ENCODE data around the gene NXPH1.

DNA sequence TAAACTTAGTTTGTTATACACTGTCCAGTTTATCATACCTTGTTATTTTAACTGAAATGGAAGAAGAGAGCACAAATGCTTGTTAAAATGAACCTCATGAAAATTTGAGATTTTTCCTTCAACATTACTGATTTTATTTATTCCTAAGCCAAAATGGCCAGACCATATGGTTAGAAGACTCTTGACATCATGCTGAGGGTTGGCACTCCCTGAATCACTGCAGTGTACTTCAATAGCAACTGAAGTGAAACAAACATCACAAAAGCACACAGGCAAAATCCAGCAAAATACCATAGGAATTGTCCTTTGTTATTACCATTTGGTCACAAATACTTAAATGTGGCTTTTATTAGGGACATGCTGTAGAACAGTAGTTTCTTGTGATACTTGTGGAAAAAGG, 347.8 kb downstream of the NXPH1 start:
- TF ChIP-seq POLR2A (IDR thresholded peaks at IDR 0.05), result no peak
- TF ChIP-seq, protein P1, sequence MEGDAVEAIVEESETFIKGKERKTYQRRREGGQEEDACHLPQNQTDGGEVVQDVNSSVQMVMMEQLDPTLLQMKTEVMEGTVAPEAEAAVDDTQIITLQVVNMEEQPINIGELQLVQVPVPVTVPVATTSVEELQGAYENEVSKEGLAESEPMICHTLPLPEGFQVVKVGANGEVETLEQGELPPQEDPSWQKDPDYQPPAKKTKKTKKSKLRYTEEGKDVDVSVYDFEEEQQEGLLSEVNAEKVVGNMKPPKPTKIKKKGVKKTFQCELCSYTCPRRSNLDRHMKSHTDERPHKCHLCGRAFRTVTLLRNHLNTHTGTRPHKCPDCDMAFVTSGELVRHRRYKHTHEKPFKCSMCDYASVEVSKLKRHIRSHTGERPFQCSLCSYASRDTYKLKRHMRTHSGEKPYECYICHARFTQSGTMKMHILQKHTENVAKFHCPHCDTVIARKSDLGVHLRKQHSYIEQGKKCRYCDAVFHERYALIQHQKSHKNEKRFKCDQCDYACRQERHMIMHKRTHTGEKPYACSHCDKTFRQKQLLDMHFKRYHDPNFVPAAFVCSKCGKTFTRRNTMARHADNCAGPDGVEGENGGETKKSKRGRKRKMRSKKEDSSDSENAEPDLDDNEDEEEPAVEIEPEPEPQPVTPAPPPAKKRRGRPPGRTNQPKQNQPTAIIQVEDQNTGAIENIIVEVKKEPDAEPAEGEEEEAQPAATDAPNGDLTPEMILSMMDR (IDR thresholded peaks at IDR 0.05), result no peak
- no peak for TF ChIP-seq EP300 (IDR thresholded peaks at IDR 0.05)

Data from ovary (tissue), 3 donors.